ACHN (cell line): ENCODE measurements around the gene SRSF9.
"Not testable (repeated sequence)": the region's sequence is repeated elsewhere in the genome, so short reads cannot be mapped to it uniquely, and the experiment has no call there.

Source experiments
- DNase-seq: peaks from one replicate; pipeline ENCODE4 v3.0.0-alpha.2; 2015
- in situ Hi-C: cut with HindIII; loops from 2 replicates; pipeline ENCODE4 v1.10.0; 2017; ENCODE audit warnings: low sequenced_read_pairs, low pct_ligation_motif_present, low pct_unique_long_range_greater_than_20kb

The SRSF9 gene, protein sequence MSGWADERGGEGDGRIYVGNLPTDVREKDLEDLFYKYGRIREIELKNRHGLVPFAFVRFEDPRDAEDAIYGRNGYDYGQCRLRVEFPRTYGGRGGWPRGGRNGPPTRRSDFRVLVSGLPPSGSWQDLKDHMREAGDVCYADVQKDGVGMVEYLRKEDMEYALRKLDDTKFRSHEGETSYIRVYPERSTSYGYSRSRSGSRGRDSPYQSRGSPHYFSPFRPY

DNA sequence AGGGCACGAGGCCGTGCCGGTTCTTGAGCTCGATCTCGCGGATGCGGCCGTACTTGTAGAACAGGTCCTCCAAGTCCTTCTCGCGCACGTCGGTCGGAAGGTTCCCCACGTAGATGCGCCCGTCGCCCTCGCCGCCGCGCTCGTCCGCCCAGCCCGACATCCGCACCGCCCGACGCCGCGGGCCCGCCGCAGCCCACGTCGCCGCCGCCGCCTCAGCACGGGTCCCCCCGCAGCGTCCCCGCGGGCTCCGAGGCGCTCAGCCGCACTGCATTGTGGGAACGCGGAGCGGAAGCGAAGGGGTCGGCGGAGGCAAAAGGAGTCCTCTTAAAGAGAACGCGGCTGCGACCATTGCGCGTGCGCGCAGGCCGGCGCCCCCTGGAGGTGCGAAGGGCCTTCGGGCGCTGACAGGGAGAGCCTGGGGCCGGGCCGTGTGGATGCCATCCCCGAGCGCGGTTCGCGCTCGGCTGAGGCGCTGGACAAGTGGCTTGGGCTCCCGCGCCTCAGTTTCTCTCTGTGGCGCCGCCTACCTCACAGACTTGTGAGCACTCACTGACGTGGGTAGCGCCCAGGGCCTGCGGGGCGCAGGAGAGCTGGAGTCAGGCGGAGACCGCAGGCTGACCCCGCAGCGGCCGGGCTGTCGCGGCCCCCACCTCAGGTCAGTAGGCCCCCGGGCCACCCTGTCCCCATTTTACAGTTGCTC, at the start of gene SRSF9:
Gene SRSF9 (minus strand): TSS at position 299 of the 700 bp plus-strand sequence. CDS start 139 bp downstream, at position 160.
- in situ Hi-C loops, result no loop called here
- DNase-seq, result peak; percentile 99

DNA sequence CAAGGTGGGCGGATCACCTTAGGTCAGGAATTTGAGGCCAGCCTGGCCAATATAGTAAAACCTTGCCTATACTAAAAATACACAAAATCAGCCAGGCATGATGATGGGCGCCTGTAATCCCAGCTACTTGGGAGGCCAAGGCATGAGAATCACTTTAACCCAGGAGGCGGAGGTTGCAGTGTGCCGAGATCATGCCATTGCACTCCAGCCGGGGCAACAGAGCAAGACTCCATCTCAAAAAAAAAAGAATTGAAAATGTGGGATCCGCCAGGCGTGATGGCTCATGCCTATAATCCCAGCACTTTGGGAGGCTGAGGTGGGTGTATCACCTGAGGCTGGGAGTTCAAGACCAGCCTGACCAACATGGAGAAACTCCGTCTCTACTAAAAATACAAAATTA, 49.8 kb upstream of the SRSF9 start:
- DNase-seq, in situ Hi-C loops: not testable (repeated sequence)

DNA sequence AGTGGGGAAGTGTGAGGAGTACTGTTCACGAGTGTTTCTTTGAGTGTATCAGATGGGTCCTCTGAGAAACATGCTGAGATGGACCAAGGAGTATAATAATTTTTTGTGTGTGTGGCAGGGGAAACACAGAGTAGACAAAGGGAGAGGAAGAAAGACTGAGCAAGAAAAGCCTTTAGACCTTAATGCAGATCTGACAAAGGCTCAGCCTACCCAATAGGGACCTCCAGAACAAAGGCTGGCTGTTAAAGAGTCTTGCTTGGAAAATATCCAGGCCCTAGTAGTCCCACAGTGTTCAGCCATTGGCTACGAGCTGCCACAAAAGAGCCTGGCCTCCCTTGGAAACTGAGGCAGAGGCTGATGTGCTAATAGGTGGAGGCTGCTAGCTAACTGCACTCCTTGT, 45.9 kb upstream of the SRSF9 start:
- DNase-seq, result no peak
- in situ Hi-C loops, result no loop called here

DNA sequence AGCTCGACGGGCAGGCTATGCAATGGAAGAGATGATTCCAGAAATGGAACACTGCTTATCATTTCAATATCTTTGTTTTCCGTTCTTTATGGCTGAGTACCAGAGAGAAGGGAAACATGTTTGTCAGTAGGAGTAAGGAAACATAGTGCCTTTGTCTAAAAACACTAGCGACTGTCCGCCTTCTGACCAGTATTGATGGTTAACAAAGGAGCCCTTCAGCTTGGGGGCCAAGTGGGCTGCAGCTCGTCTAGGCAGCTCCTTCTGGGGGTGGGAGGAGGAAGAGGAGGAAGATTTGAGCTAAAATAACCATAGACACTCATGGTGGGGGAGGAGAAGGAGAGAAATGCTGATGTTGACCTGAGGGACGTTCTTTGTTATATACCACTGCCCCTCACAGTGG, 44.5 kb upstream of the SRSF9 start:
- in situ Hi-C loops, result no loop called here
- no peak for DNase-seq

DNA sequence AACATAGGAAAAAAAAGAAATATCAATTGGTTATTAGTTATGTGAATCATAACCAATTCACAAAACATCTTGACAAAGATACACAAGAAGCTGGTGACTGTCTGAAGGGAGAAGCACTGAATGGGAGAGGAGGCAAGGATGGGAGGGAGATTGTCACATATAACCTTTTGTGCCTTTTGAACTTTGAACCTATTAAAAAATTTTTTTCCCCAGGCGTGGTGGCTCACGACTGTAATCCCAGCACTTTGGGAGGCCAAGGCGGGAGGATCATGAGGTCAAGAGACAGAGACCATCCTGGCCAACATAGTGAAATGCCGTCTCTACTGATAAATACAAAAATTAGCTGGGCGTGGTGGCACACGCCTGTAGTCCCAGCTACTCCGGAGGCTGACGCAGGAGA, 39.0 kb upstream of the SRSF9 start:
- no peak for DNase-seq
- in situ Hi-C loops, result no loop called here

- no peak for DNase-seq
- in situ Hi-C loops, result no loop called here
Measured at GRCh38 chr12:120504587-120504986, 35.0 kb upstream of the SRSF9 start.

DNA sequence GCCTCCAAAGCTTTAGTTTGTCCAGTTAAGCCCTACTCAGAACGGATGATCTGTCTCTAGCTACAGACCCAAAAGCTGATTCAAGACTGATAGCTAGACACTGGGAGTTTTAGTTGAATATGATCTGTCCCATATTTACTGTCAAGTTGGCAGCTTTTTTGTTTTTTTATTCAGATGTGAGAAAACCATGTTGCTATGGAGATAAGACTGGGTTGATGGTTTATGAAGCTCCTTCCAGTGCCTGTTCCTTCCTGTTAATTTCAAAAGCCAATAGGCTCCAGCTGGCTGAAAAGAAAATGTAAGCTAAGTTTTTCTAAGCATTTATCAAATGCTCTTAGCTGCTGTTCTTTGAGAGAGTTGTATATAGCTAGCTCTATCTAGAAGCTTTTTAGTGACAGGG, 31.0 kb upstream of the SRSF9 start:
- in situ Hi-C loops, result no loop called here
- DNase-seq, result no peak

DNA sequence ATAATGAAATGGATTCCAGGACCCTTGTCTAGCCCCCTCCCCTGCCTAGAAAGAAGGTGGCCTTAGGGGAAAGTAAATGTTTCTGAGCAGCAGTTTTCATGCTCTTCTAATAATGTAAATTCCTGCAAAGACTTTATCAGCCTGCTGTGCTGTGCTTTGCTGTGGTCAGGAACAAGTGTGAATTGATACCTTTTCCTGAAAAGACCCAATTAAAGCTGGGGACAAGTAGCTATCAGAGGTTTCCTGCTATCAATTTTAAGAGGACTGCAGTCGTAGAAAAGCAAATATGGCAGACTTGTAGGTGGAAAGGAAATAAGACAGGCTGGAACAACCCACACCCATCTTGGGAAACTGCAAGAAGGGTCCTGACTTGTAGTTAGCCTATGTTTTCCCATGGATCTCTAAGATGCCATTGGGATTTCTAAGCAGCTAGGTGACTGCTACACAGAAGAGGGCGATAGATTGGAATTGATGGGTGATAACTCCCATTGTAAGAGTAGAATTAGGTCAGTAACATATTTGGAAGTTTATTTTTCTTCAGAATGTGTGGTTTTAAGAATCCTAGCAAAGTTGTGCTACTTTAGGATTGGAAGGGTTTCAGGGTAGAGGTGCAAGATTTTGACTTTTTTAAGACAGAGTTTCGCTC, 29.4 kb upstream of the SRSF9 start:
- DNase-seq, result no peak
- in situ Hi-C loops, result no loop called here

DNA sequence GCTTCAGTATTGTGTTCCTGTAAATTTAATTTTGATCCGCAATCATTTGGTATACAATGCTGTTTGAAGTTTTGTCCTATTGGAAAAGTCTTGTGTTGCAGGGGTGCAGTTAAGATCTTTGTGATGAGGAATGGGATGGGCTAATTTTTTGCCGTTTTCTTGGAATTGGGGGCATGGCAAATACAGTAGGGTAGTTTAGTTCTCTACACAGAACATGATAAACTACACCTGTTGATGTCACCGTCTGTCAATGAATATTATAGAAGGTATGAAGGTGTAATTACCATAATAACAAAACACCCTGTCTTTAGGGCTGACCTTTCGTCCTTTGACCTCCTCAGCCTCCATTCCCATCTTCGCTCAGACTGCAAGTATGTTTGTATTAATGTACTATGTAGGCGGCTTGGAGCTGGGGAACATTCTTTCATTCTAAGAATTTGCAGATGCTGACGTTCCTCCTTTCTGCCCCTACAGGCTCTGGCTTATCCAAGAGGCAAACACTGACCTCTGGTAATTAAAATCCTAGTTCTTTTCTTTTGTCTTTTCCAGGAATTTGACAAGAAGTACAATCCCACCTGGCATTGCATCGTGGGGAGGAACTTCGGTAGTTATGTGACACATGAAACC, 28.1 kb upstream of the SRSF9 start:
- in situ Hi-C loops, result no loop called here
- no peak for DNase-seq

DNA sequence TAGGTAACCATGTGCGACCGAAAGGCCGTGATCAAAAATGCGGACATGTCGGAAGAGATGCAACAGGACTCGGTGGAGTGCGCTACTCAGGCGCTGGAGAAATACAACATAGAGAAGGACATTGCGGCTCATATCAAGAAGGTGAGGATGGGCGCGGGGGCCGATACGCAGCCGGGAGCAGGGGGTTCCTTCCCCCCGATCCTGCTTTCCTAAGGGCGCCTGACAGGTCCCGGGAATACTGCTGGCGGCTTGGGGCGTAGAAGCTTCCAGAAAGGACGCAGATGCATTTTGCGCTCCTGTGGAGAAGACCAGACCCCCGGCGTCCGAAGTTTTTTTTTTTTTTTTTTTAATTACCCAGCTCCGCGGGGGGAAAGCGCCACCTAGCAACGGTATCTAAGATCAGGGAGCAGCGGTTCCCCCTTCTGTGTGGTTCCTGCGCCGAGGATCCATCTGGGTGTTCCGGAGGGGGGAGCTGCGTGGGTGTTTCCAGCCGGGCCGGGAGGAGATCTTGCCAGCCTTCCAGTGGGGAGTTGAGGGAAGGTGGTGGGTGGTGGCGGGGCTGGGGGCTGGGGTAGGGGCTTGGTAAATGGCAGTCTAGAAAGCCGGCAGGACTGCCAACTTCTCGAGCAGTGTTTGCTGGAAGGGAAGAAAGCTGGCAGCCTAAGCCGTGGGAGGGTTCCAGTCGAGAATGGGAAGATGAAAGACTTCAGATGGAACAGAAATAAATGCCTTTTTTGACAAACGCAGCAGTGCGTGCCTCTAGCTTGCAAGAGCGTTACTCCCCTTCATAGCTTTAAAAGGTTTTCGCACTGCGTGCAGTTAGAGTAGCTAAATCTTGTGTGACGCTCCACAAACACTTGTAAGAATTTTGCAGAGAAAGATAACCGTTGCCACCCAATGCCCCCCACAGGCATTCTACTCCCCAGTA, 27.1 kb upstream of the SRSF9 start:
- peak; percentile 54 for DNase-seq
- in situ Hi-C loops, result no loop called here

DNA sequence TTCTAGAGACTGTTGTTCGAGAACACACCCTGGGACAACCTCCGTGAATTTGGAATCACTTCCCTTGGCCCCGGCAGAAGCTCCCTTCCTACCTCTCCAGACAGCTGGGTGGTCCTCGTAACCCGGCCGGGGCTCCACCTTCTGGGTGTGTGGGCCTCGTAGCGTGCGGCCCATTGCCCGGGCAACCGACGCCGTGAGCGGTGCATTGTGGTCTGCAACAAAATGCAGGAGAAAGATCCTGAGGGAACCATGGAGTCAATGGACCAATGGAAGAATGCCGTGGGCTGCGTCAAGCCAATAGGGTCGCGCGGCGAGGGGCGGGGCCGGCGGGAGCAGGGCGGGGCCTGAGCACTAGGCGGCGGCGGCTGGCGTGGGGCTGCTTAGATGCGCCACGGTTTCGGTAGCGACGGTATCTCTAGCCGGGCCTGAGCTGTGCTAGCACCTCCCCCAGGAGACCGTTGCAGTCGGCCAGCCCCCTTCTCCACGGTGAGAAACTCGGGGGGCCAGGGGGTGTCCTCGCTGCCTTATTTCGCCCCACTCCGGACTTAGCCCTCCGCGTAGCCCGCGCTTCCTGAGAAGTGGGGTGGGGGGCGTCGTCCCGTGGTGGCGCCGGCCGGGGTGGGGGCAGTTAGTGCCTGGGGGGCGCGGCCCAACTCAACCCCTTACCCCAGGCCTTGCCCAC, 26.3 kb upstream of the SRSF9 start, which contains the start of gene DYNLL1:
Gene DYNLL1 (plus strand): TSS at position 383 of the 682 bp plus-strand sequence. CDS start 309 bp downstream, outside the sequence.
- DNase-seq, result peak; percentile 99
- in situ Hi-C loops, result no loop called here

GRCh38 chr12:120495186-120495730, 25.7 kb upstream of the SRSF9 start:
- in situ Hi-C loops, result no loop called here
- DNase-seq, result no peak

- in situ Hi-C loops, result no loop called here
- no peak for DNase-seq
Measured at GRCh38 chr12:120490833-120491512, 21.4 kb upstream of the SRSF9 start.

- DNase-seq, result no peak
- in situ Hi-C loops, result no loop called here
Measured at GRCh38 chr12:120490325-120490724, 20.8 kb upstream of the SRSF9 start.

DNA sequence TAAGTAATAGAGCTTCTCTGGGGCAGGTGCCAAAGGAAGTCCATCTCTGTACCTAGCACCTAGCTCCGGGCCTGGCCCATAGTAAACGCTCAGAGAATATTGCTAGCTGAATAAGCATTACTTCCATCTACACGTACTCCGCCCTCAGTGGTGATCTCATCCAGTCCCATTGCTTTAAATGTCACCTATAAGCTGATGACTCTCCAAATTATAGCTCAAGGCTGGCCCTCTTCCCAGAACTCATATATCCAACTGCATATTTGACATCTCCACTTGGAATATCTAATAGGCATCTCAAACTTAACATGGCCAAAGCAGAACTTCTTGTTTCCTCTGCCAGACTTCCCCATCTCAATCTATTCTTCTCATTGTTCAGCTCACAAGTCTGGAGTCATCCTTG, 19.5 kb upstream of the SRSF9 start:
- DNase-seq, result no peak
- in situ Hi-C loops, result no loop called here

DNA sequence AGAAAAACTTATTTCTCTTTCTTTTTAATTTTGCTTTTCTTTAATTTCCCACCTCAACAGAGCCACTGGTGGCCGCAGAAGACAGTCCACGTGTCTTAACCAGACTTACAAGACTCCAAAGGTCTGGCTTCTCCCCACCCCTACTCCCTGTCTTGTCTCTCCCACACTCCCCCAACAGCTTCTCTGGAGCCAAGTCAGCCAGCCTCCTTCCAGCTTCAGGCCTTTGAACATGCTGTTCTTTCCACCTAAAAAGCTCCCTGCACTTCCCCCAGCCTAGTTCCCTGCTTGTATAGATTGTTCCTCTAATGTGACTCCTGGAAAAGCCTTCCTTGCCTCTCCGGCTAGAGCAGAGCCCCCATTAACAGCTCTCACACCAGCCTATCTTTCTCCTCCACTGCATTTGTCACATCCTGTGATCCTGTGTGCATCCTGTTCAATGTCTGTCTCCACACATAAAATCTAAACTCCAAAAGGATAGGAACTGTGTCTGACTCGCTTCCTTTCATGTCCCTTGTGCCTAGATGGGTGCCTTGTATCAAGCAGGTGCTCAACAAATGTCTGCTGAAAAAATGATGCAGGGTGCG, 18.6 kb upstream of the SRSF9 start:
- in situ Hi-C loops, result no loop called here

GRCh38 chr12:120487552-120487951, 18.0 kb upstream of the SRSF9 start:
- in situ Hi-C loops, DNase-seq: not testable (repeated sequence)

More for the DNA sequence above, 18.6 kb upstream of the SRSF9 start:
- no peak for DNase-seq
